HG02610 (cell line): ENCODE results near the gene COL4A1.

Experiments
- ATAC-seq: cut with Tn5 transposase; IDR thresholded peaks from one replicate; pipeline ENCODE4 v1.9.1; 2021; ENCODE audit warnings: mild to moderate bottlenecking, moderate library complexity; ENCODE audit not compliant: unreplicated experiment

Gene COL4A1

GRCh38 chr13:110228936-110229904, 77.7 kb downstream of the COL4A1 start:
- ATAC-seq = no peak

DNA sequence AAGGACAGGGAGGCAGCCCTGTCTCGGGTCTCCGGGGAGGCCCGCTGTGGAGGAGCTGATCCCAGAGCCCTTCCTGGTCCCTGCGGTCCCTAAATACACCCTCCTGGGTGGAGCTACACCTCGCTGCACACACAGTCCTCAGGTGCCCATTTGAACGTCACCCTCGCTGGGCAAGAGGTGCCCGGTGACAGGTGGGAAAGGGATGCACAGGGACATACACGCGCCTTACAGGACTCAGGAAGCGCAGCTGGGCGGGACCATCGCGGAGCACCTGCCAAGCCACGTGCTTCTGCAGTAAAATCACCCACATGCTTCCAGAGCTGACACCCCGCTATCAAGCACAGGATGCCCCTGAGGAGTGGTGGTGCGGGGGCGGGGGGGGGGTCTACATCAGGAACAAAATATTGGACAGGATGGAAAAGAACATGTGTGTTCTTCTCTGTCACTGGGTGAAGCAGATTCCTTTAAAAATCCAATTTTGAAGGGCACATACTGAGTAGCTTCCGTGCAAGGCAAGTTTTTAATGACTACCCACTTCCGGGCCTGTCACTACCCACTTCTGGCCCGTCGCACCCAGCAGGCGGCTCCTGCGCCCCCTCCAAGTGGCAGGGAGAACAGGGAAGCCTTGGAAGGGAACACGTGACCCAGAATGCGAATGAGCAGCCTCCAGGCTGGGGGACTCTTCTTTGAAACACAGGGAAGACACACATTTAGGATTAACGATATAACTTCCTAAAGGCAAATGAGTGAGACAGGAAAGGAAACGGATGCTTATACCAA, 78.9 kb downstream of the COL4A1 start:
- no peak for ATAC-seq

DNA sequence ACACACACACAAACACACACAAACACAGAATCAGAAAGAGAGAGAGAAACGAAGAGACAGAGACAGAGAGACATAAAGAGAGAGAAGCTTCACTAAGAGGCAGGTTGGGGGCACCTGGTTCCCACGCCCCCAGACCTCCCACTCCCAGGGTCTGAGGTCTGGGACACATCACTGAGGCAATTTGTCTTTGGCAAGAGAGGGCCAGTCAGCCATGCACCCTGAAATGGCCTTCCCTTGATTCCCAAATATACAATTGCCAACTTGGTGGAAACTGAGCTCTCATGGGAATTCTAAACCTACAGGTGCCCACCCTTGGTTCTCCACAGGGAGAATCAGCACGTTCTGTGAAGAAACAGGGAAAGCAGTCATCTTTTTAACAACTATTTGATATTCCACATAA, 79.5 kb downstream of the COL4A1 start:
- no peak for ATAC-seq

- no peak for ATAC-seq
Observed at GRCh38 chr13:110225609-110226574, 81.1 kb downstream of the COL4A1 start.

- ATAC-seq = no peak
Observed at GRCh38 chr13:110225003-110225402, 82.0 kb downstream of the COL4A1 start.

DNA sequence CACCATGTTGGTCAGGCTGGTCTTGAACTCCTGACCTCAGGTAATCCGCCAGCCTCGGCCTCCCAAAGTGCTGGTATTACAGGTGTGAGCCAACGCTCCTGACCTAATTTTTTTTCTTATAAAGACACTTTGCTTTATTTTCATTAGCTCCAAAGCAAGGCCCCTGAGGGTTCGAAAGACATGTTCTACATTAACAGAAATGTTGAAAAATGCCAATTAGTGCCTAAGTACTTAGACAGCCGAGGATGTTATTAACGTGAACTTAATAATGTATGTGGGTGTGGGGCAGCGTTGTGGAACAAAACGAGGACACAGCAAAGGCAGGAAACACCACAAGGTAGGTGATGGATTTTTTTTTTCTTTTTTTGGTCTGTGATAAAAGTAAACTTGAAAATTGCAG, 82.4 kb downstream of the COL4A1 start:
- ATAC-seq = no peak

- no peak for ATAC-seq
Observed at GRCh38 chr13:110221406-110222117, 85.4 kb downstream of the COL4A1 start.

GRCh38 chr13:110220471-110220870, 86.5 kb downstream of the COL4A1 start:
- no peak for ATAC-seq

DNA sequence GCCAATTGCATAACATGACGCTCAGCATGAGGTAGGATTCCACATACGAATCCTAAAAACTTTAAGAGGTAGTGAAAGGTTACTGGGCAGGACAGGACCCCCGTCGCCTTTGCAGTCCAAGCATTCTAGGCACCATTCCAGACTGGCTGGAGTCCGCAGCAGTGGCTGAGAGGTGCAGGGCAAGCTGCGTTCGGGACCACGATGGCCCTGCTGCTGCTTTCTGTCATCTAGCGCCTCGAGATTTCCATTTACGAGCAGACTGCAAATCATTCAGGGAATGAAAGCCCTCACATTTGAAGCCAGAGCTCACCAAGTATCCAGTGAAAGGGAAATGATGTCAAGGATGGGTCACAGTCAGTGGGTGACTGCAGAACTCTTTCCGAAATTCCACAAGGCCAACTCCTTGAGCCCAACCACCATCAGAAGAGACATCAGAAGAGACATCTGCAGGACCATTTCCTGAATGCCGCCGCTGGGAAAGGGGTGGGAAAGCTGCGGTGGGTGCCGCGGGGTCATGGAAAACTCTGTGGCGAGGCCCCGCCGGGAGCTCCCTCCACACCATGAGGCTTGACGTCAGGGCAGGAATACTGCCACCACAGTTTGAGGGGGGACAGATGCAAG, 88.3 kb downstream of the COL4A1 start:
- no peak for ATAC-seq

DNA sequence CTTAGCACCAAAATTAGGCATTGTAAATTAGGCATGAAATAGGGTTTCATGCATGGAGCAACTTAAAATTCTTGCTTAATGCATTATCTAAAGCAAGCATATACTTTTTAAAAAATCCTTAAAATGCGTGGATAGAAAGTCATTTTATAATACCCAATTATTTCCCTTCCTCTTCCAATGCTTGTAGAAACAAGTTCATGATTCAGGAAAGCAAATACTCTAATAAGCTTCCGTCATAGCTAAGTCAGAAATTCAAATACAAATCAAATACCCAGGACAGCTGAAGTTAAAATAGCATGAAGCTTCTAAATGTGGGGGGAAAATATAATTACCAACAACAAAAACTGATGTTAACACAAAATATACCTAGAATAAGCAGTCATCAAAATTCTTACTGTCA, 89.1 kb downstream of the COL4A1 start:
- no peak for ATAC-seq

DNA sequence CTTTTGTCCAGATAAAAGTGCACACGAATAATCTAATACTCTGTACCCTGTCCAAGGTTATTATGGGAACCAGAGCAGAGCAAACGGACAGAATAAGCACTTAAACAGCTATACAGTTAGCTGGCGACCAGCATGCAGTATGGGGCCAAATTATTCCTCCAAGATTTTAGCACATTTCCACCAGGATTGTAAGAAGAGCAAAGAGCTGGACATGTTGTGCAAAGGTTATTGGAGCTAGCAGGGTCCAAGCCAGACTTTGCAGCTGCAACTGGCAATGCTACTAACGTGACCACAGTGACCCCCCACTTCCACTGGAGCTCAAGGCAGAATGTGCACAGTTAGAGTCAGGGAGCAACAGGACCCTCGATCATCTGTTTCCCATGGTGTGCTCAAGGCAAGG, 89.9 kb downstream of the COL4A1 start:
- no peak for ATAC-seq

DNA sequence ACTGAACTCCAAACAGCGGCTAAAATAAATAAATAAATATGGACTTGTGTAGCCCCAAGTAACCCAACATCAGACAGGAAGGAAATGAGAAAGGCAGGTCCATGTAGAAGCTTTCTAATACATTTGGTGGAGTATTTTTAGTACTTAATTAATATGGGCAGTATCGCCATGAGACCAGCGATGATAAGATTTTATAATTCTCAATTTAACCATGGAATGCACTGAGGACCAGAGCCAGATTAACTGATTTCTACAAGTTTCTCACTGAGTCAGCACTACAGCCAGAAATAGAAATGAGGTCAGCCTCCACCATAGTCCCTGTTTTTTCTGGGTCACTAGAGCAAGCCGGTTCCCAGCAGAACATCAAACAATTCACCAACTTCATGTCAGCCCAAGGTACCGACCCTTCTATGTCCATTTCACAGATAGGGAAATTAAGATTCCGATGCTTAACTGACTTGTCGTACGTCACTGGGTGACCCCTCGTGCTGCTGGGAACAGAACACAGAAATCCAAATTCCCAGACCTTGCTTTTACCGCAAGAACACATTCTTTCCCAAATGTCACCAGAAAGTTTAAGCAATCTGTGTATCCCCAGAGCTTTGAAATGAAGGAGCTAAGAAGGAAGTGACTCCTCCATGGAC, 90.4 kb downstream of the COL4A1 start:
- no peak for ATAC-seq

DNA sequence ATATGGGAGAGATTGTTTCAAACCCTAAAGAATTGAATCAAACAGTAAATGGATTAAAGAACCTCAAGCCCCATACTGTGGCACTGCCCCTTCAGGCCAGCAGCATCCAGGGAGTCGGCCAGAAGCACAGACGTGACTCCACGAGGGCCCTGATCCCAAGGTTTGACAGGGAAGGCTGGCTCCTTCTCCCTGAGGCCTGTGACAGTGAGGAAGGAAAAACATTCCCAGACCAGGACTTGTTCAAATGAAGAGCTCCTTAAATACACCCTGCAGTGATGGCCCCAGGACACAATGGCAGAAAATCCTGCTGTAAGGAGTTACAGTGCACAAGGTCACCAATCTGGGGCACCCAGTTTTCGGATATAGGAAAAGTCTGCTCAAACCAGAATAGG, 91.0 kb downstream of the COL4A1 start:
- no peak for ATAC-seq

DNA sequence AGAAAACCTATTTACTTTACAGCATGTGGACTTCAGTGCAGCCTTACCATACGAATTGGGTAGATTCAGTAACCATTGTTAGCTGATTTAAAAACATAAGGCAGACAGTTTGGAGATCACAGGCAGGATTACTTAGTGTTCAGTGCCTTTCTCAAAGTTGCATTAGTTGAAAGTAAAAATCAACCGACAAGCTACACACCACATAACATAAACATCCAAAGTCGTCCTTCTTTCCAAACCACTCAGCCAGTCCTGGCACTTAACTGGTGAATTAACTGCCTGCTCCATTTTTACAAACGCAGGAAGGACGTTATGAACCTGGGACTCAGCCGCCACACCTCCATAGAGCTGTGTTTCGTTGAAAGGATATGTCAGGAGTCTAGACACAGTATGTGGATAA, 91.4 kb downstream of the COL4A1 start:
- ATAC-seq = no peak

DNA sequence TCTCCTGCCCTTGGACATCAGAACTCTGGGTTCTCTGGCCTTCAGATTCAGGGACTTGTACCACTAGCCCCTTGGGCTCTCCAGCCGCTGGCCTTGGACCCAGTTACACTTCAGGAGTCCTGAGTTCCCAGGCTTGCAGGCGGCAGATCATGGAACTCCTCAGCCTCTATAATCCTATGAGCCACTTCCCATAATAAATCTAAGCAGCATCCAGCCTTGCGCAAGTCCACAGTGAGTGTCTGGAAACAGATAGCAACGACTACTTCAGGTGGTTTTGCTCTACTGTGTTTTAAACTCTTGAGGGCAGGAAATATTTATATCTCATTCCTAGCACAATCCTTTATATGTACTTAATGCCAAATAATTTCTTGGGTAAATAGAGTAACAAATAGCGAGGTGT, 92.3 kb downstream of the COL4A1 start:
- ATAC-seq = no peak

GRCh38 chr13:110213461-110214074, 93.4 kb downstream of the COL4A1 start:
- no peak for ATAC-seq

DNA sequence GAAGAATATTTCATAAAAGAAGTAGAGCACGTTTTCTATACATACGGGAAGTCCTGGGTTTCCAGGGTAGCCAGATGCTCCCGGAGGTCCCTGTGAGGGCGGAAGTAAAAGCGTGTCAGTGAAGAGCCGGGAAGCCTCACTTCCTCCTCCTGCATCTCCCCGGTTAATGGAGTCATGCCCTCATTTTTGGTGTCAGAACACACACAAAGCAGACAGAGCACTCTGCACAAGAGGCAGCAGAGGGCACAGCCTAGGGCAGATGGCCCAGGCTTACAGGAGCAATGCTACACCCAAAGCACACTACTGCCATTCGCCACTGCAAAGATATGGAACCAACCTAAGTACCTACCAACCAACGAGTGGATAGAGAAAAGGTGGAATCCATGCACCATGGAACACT, 94.4 kb downstream of the COL4A1 start:
- no peak for ATAC-seq

DNA sequence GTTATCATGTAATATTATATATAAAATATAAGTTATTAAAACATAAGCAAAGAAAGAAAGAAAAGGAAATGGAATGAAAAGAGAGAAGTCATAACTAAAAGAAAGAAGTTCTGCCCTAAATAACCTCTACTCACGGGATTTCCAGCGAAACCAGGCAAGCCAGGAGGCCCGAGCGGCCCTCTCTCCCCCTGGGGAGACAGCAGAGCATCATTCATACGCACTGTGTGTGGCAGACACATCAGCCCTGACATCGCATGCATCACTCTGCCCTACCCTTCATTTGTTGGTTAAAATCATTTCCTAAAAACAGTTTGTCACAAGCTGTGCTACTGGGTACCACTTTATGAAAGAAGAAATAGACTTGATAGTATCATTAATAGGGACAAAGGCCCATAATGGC, 95.2 kb downstream of the COL4A1 start:
- no peak for ATAC-seq

DNA sequence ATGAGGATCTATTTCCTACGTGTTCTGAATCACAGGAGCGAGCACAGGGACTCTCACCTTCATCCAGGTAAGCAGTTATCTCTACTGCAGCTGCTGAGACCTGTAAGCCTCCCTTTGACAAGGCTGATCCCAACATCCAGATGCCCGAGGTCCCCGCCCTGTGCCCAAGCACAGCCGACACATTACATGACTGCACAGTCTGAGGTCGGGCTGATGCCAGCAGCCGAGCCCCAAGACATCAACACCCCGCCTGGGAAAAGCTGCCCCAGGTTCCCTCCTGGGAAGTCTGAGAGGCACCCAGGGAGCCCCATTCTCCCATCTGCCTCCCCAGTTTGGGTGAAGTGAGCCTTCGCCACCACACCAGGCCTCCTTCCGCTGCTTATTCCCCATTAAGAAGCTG, 95.9 kb downstream of the COL4A1 start:
- no peak for ATAC-seq
